K562 (cell line): ENCODE results near the gene IL23R.

ENCODE experiments used
- CHD2 ChIP-seq: IDR thresholded peaks from 2 replicates; pipeline ENCODE4 v1.6.1; 2011; ENCODE audit warnings: low read depth, low read length
- RFX5 ChIP-seq: IDR thresholded peaks from 2 replicates; pipeline ENCODE4 v1.6.1; 2011; ENCODE audit warnings: low read depth, mild to moderate bottlenecking, improper control_type of control experiment, low read length
- ZNF175 ChIP-seq: fragments of 200-800 bp; sonication (Bioruptor generic); IDR thresholded peaks from 2 replicates; pipeline ENCODE4 v1.6.1; 2016; ENCODE audit warnings: low read depth, mild to moderate bottlenecking, missing genetic modification characterization, missing compliant biosample characterization
- TF ChIP-seq, protein P1 (sequence below): fragments of 450-650 bp; IDR thresholded peaks from 2 replicates; pipeline ENCODE4 v1.6.1; 2018; ENCODE audit warnings: mild to moderate bottlenecking, low read depth; ENCODE audit not compliant: partially characterized antibody
- TF ChIP-seq, protein P2 (sequence below): sonication (generic); formaldehyde crosslinking; IDR thresholded peaks from 2 replicates; pipeline ENCODE4 v1.8.1; 2023; ENCODE audit warnings: mild to moderate bottlenecking, missing genetic modification reagents

DNA sequence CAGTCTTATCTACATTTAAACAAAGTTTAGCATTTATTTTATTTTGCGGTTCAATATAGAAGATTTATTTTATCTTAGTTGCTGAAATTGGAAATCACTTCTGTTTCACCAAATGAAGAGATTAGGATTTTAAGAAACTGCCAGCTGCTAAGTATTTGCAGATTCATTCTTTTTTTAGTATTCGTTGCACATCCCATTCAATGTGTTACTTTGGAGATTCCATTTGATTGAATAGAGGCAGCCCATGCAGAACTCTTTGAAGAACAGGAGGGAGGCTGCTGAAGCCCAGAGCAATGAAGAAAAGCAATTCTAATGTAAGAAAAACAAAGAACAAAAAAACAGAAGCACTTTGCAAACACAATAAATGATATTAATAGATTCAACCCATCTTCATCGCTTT lies 102.8 kb downstream of the IL23R start:
- no peak for TF ChIP-seq ZNF175 (CRISPR knock-in tag)
- no peak for TF ChIP-seq RFX5
- TF ChIP-seq, protein P1, sequence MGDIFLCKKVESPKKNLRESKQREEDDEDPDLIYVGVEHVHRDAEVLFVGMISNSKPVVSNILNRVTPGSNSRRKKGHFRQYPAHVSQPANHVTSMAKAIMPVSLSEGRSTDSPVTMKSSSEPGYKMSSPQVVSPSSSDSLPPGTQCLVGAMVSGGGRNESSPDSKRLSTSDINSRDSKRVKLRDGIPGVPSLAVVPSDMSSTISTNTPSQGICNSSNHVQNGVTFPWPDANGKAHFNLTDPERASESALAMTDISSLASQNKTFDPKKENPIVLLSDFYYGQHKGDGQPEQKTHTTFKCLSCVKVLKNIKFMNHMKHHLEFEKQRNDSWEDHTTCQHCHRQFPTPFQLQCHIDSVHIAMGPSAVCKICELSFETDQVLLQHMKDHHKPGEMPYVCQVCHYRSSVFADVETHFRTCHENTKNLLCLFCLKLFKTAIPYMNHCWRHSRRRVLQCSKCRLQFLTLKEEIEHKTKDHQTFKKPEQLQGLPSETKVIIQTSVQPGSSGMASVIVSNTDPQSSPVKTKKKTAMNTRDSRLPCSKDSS, result no peak
- no peak for TF ChIP-seq CHD2
- TF ChIP-seq, protein P2, sequence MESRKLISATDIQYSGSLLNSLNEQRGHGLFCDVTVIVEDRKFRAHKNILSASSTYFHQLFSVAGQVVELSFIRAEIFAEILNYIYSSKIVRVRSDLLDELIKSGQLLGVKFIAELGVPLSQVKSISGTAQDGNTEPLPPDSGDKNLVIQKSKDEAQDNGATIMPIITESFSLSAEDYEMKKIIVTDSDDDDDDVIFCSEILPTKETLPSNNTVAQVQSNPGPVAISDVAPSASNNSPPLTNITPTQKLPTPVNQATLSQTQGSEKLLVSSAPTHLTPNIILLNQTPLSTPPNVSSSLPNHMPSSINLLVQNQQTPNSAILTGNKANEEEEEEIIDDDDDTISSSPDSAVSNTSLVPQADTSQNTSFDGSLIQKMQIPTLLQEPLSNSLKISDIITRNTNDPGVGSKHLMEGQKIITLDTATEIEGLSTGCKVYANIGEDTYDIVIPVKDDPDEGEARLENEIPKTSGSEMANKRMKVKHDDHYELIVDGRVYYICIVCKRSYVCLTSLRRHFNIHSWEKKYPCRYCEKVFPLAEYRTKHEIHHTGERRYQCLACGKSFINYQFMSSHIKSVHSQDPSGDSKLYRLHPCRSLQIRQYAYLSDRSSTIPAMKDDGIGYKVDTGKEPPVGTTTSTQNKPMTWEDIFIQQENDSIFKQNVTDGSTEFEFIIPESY (CRISPR knock-in tag), result no peak
